ENCODE measurements around the gene GCN1.

The GCN1 gene

GRCh38 chr12:120194534-120195395, at the start of gene GCN1:
Gene GCN1, minus strand, starts transcription at chr12:120194715. Its CDS starts 18 bp downstream, at chr12:120194697.
- Histone ChIP-seq H3K4me3 (peak within 1 kb of the TSS; percentile 89), H3K27ac (peak within 1 kb of the TSS; percentile 98), H3K9ac (peak within 1 kb of the TSS; percentile 96), H3K27me3 (no peaks in the 10 kb centered on the region), H4K20me1 (peaks cover 67% of the 10 kb centered on the region), H3K36me3 (peaks cover 66% of the 10 kb centered on the region), H3K4me1 (peaks cover 56% of the 10 kb centered on the region), H3K4me2 (peak within 1 kb of the TSS; percentile 95), H3K9me3 (no peaks in the 10 kb centered on the region)
- TF ChIP-seq Cebpa-rat (IDR thresholded peaks at IDR 0.05) = no peak

- no peaks in the 10 kb centered on the region for H3K36me3 ChIP-seq
- H4K20me1 ChIP-seq = peaks cover 75% of the 10 kb centered on the region
- no peak overlapping the region for H3K9ac ChIP-seq
- 0 out of 2 replicates have a peak, but pooled peaks cover 2% of the 10 kb centered on the region for H3K27me3 ChIP-seq
- H3K4me1 ChIP-seq = peaks cover 44% of the 10 kb centered on the region
- no peak overlapping the region for H3K4me3 ChIP-seq
- no peak for TF ChIP-seq Cebpa-rat (IDR thresholded peaks at IDR 0.05)
- H3K27ac ChIP-seq = no peak overlapping the region
- no peaks in the 10 kb centered on the region for H3K9me3 ChIP-seq
- 0 out of 2 replicates have a peak overlapping the region, but pooled peaks have one; percentile 11 for H3K4me2 ChIP-seq
Observed at GRCh38 chr12:120242971-120243699, 48.6 kb upstream of the GCN1 start.

- H3K4me1 ChIP-seq = peaks cover 52% of the 10 kb centered on the region
- H3K4me3 ChIP-seq = no peak overlapping the region
Observed at GRCh38 chr12:120242275-120242799, 47.8 kb upstream of the GCN1 start.

GRCh38 chr12:120241561-120242274, 47.2 kb upstream of the GCN1 start:
- Histone ChIP-seq H4K20me1 (peaks cover 63% of the 10 kb centered on the region), H3K4me1 (peaks cover 58% of the 10 kb centered on the region), H3K4me2 (no peak overlapping the region), H3K9me3 (no peaks in the 10 kb centered on the region), H3K27me3 (no peaks in the 10 kb centered on the region), H3K9ac (no peak overlapping the region), H3K4me3 (no peak overlapping the region), H3K27ac (no peak overlapping the region), H3K36me3 (no peaks in the 10 kb centered on the region)
- no peak for TF ChIP-seq Cebpa-rat (IDR thresholded peaks at IDR 0.05)

More at GRCh38 chr12:120242275-120242799, 47.8 kb upstream of the GCN1 start:
- Histone ChIP-seq H4K20me1 (peaks cover 69% of the 10 kb centered on the region), H3K27me3 (no peaks in the 10 kb centered on the region), H3K9me3 (no peaks in the 10 kb centered on the region), H3K9ac (no peak overlapping the region), H3K4me2 (0 out of 2 replicates have a peak overlapping the region, but pooled peaks have one; percentile 11), H3K36me3 (no peaks in the 10 kb centered on the region), H3K27ac (no peak overlapping the region)
- TF ChIP-seq Cebpa-rat (IDR thresholded peaks at IDR 0.05) = no peak

- peak overlapping the region; percentile 13 for H3K4me2 ChIP-seq
- no peak overlapping the region for H3K4me3 ChIP-seq
- no peaks in the 10 kb centered on the region for H3K27me3 ChIP-seq
- peaks cover 64% of the 10 kb centered on the region for H4K20me1 ChIP-seq
- H3K36me3 ChIP-seq = no peaks in the 10 kb centered on the region
- H3K9me3 ChIP-seq = no peaks in the 10 kb centered on the region
- peaks cover 67% of the 10 kb centered on the region for H3K4me1 ChIP-seq
- no peak for TF ChIP-seq Cebpa-rat (IDR thresholded peaks at IDR 0.05)
- H3K27ac ChIP-seq = no peak overlapping the region
- H3K9ac ChIP-seq = no peak overlapping the region
Observed at GRCh38 chr12:120240495-120240833, 45.9 kb upstream of the GCN1 start.

- no peak overlapping the region for H3K27ac ChIP-seq
- H3K9ac ChIP-seq = no peak overlapping the region
- H3K27me3 ChIP-seq = no peaks in the 10 kb centered on the region
- TF ChIP-seq Cebpa-rat (IDR thresholded peaks at IDR 0.05) = no peak
- no peak overlapping the region for H3K4me3 ChIP-seq
- peaks cover 72% of the 10 kb centered on the region for H3K4me1 ChIP-seq
- no peaks in the 10 kb centered on the region for H3K36me3 ChIP-seq
- no peaks in the 10 kb centered on the region for H3K9me3 ChIP-seq
- peak overlapping the region; percentile 13; the same call in 1 of the 2 replicates for H3K4me2 ChIP-seq
- peaks cover 68% of the 10 kb centered on the region for H4K20me1 ChIP-seq
Observed at GRCh38 chr12:120239776-120240494, 45.4 kb upstream of the GCN1 start.

GRCh38 chr12:120238839-120239445, 44.4 kb upstream of the GCN1 start:
- no peaks in the 10 kb centered on the region for H3K36me3 ChIP-seq
- no peak for TF ChIP-seq Cebpa-rat (IDR thresholded peaks at IDR 0.05)
- no peaks in the 10 kb centered on the region for H3K9me3 ChIP-seq
- peaks cover 74% of the 10 kb centered on the region for H4K20me1 ChIP-seq
- no peak overlapping the region for H3K4me3 ChIP-seq
- H3K27me3 ChIP-seq = no peaks in the 10 kb centered on the region
- 0 out of 2 replicates have a peak overlapping the region, but pooled peaks have one; percentile 61 for H3K27ac ChIP-seq
- H3K4me1 ChIP-seq = peaks cover 82% of the 10 kb centered on the region
- H3K9ac ChIP-seq = no peak overlapping the region
- peak overlapping the region; percentile 90 for H3K4me2 ChIP-seq

- TF ChIP-seq Cebpa-rat (IDR thresholded peaks at IDR 0.05) = no peak
- peaks cover 71% of the 10 kb centered on the region for H4K20me1 ChIP-seq
- peak overlapping the region; percentile 90 for H3K4me2 ChIP-seq
- peak overlapping the region; percentile 22; the same call in 1 of the 2 replicates for H3K4me3 ChIP-seq
- peak overlapping the region; percentile 58 for H3K9ac ChIP-seq
- no peaks in the 10 kb centered on the region for H3K9me3 ChIP-seq
- no peaks in the 10 kb centered on the region for H3K27me3 ChIP-seq
- peaks cover 89% of the 10 kb centered on the region for H3K4me1 ChIP-seq
- peak overlapping the region; percentile 61 for H3K27ac ChIP-seq
- no peaks in the 10 kb centered on the region for H3K36me3 ChIP-seq
Observed at GRCh38 chr12:120238217-120238616, 43.7 kb upstream of the GCN1 start.
